SK-N-SH treated with all-trans-retinoic acid at 6 μM for 48 hours (cell line): ENCODE results near the gene IL36G.

ENCODE experiments used
- ATAC-seq: fragments of 200-7000 bp; cut with Tn5 transposase; 3 replicates; pipeline ENCODE4 v1.9.1; 2020; ENCODE audit warnings: mild to moderate bottlenecking, moderate library complexity
- ARNTL ChIP-seq: fragments of 450-650 bp; formaldehyde crosslinking; IDR thresholded peaks from 2 replicates; pipeline ENCODE4 v1.5.0; 2020; ENCODE audit warnings: low read depth, mild to moderate bottlenecking, moderate library complexity, borderline replicate concordance
- ESRRG ChIP-seq: fragments of 250-450 bp; sonication (Bioruptor Pico); IDR thresholded peaks from 2 replicates; pipeline ENCODE4 v1.6.1; 2021; ENCODE audit warnings: mild to moderate bottlenecking
- GLIS3 ChIP-seq: fragments of 250-450 bp; sonication (Bioruptor Pico); IDR thresholded peaks from 2 replicates; pipeline ENCODE4 v1.5.0; 2020; ENCODE audit warnings: mild to moderate bottlenecking, moderate library complexity
- RARB ChIP-seq: fragments of 250-450 bp; sonication (Bioruptor Pico); IDR thresholded peaks from 2 replicates; pipeline ENCODE4 v1.8.0; 2021; ENCODE audit warnings: mild to moderate bottlenecking, moderate library complexity
- SNAI2 ChIP-seq: fragments of 250-450 bp; sonication (Bioruptor Pico); IDR thresholded peaks from 2 replicates; pipeline ENCODE4 v1.5.0; 2020; ENCODE audit warnings: mild to moderate bottlenecking, moderate library complexity
- TOX ChIP-seq: fragments of 250-450 bp; sonication (Bioruptor Pico); IDR thresholded peaks from 2 replicates; pipeline ENCODE4 v1.8.0; 2021; ENCODE audit warnings: mild to moderate bottlenecking, moderate library complexity, borderline replicate concordance
- ZNF70 ChIP-seq: fragments of 450-650 bp; formaldehyde crosslinking; IDR thresholded peaks from 2 replicates; pipeline ENCODE4 v1.5.0; 2020; ENCODE audit warnings: mild to moderate bottlenecking, moderate library complexity
- ZNF8 ChIP-seq: fragments of 450-650 bp; formaldehyde crosslinking; IDR thresholded peaks from 2 replicates; pipeline ENCODE4 v1.5.0; 2020; ENCODE audit warnings: mild to moderate bottlenecking, moderate library complexity
- TF ChIP-seq, protein P1 (sequence below): fragments of 250-450 bp; sonication (Bioruptor Pico); IDR thresholded peaks from 2 replicates; pipeline ENCODE4 v1.5.1; 2020; ENCODE audit warnings: low read depth, mild to moderate bottlenecking, moderate library complexity
- TF ChIP-seq, protein P2 (sequence below): fragments of 250-450 bp; sonication (Bioruptor Pico); IDR thresholded peaks from 2 replicates; pipeline ENCODE4 v1.8.0; 2020; ENCODE audit warnings: mild to moderate bottlenecking, moderate library complexity, borderline replicate concordance

The IL36G gene

DNA sequence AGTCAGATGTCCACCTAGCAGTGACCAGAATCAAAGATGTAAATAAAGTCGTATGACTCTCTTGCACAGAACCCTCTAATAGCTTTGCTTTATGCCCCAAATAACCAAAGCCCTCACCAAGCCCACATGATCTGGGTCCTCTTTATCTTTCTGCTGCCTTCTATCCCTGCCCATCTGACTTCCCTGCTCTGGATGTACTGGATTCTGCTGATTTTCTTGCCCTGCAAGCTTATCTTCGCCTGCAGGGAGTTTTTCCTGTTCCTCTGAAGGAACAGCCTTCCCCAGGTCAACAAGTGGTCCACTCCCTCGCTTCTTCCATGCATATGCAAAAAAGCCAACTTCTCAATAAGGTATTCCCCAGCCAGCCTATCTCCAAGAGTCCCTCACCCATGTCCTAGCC lies 56.2 kb downstream of the IL36G start:
- TF ChIP-seq, protein P1, sequence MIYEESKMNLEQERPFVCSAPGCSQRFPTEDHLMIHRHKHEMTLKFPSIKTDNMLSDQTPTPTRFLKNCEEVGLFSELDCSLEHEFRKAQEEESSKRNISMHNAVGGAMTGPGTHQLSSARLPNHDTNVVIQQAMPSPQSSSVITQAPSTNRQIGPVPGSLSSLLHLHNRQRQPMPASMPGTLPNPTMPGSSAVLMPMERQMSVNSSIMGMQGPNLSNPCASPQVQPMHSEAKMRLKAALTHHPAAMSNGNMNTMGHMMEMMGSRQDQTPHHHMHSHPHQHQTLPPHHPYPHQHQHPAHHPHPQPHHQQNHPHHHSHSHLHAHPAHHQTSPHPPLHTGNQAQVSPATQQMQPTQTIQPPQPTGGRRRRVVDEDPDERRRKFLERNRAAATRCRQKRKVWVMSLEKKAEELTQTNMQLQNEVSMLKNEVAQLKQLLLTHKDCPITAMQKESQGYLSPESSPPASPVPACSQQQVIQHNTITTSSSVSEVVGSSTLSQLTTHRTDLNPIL (CRISPR knock-in tag) = no peak
- TF ChIP-seq, protein P2, sequence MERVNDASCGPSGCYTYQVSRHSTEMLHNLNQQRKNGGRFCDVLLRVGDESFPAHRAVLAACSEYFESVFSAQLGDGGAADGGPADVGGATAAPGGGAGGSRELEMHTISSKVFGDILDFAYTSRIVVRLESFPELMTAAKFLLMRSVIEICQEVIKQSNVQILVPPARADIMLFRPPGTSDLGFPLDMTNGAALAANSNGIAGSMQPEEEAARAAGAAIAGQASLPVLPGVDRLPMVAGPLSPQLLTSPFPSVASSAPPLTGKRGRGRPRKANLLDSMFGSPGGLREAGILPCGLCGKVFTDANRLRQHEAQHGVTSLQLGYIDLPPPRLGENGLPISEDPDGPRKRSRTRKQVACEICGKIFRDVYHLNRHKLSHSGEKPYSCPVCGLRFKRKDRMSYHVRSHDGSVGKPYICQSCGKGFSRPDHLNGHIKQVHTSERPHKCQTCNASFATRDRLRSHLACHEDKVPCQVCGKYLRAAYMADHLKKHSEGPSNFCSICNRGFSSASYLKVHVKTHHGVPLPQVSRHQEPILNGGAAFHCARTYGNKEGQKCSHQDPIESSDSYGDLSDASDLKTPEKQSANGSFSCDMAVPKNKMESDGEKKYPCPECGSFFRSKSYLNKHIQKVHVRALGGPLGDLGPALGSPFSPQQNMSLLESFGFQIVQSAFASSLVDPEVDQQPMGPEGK (CRISPR knock-in tag) = no peak
- TF ChIP-seq GLIS3 (no peak), RARB (CRISPR knock-in tag) (no peak), ZNF8 (CRISPR knock-in tag) (no peak), ESRRG (no peak), ZNF70 (CRISPR knock-in tag) (no peak), ARNTL (no peak), SNAI2 (CRISPR knock-in tag) (no peak), TOX (CRISPR knock-in tag) (no peak)
- no peak for ATAC-seq
